AG08395 (cell line): ENCODE data around the gene CD300H.

Experiments used
- DNase-seq: peaks from one replicate; pipeline ENCODE4 v3.0.0; 2012; ENCODE audit warnings: mixed read lengths, low spot score

Gene CD300H

DNA sequence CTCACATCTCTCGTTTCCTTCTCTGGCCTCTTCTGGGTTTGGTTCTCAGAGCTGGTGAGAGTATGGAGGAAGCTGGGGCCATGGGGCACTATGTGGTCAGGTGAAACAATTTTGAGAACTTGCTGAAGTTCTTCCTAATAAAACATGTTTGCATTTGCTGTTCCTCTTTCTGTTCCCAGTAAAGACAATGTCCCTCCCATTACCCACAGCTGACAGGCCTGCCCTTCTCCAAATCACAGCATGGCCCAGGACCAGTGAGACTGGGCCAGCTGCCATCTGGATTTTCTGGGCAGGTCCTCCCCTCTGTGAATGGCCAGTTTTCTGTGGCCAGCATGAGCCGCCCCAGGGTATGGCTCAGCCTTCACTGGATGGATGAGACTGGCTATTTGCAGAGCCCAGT, at the start of gene CD300H:
Gene CD300H (minus strand): TSS at position 113 of the 400 bp plus-strand sequence.
- DNase-seq, result no peak

GRCh38 chr17:74616696-74617095, 49.4 kb upstream of the CD300H start:
- no peak for DNase-seq

DNA sequence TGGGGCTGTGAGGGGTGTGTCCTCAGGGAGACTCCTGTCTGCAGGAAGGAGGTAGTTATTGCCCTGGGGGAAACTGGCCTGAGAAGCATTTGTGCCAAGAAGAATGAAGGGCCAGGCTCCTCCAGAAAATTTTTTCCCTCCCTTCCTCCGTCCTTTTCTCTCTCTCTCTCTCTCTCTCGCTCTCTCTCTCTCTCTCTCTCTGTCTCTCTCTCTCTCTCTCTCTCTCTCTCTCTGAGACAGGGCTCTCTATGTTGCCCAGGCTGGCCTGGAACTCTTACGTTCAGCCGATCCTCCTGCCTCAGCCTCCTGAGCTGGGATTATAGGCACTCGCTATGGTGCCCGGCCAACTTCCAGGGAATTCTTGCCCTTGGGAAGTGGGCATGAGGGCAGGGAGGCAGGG, 44.7 kb upstream of the CD300H start:
- no peak for DNase-seq

DNA sequence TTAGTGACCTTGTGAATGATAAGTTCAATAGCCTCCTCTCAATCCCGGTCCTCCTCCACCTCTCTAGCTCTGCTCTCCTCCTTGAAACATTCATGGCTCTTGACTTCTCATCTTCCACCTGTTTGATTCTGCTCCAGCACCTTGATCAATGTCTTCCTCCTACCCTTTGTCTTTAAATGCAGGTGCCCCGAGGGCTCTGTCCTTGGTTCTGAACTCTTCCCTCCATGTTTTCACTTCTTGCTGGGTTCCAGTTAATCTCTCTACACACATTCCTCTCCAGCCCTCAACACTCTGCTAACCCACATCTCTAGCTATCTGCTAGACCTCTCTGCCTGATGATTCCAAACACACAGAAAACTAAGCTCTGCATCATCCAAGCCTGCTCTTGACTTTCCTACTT, 42.8 kb upstream of the CD300H start:
- no peak for DNase-seq

GRCh38 chr17:74608511-74608910, 41.2 kb upstream of the CD300H start:
- DNase-seq, result no peak

DNA sequence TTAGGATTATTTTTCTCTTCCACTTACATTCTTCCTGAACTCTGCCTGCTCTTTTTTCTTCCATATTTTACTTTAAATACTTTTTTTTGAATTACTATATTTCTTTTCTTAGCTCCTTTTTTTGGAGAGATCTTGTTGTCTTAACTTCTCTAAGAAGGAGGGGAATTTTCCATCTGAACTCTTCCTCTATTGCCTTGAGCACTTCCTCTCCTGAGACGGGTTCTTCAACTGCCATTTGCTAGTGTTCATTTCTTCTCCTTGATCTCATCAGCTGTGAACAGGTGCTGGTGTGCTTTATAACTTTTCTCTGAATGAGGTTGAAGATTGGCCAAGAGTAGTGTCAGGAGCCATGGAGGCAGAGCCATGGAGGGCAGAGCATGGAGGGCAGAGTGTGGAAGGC, 39.9 kb upstream of the CD300H start:
- no peak for DNase-seq

- DNase-seq, result no peak
Observed at GRCh38 chr17:74606050-74606449, 38.7 kb upstream of the CD300H start.

- DNase-seq, result peak; percentile 89
Observed at GRCh38 chr17:74605361-74605760, 38.1 kb upstream of the CD300H start.

DNA sequence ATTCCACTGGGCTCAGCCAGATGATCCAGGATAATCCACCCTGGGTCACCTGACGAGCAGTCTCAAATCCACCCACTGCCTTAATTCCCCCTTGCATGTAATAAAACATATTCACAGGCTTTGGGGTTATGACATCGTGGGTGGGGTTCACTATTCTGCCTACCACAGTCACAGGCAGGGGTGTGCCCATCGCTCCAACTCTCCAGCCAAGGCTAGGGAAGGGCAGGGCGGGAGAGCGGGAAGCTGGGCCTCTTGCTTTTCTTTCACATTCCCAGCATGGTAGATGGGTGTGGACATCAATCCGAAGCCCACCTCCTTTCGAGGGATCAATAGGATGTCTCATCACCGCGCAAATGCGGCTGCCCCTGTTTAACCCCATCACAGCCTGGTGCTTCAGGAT, 37.5 kb upstream of the CD300H start:
- no peak for DNase-seq

DNA sequence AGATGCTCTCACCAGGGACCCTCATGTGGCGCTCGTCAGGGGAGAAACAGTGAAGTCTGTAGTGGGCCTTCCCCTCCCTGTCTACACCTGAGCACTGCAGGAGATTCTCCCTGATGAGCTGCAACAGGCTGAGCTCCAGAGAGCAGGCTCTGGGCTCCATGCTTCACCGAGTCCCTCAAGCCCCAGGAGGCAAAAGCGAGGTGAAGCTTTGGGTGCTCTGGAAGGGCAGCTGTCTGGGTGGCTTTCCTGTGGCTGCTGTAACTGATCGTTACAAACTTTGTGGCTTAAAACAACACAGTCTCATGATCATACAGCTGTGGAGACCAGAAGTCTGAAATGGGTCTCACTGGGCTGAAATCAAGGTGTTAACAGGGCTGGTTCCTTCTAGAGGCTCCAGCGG, 36.9 kb upstream of the CD300H start:
- DNase-seq, result no peak

DNA sequence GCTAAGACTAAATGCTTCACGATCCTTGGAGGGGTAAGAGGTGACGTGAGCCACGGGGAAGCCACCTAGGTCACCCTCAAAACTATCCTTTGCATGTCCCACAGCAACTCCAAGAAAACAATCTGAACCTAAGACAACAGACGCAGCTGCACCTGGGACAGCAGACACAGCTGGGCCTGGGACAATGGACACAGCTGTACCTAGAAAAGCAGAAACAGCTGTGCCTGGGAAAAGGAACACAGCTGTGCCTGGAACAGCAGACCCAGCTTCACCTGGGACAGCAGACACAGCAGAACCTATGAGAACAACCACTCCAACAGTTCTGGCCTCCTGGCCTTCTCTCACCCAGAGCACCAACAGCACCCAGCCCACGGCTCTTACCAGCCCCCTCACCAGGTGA, 36.4 kb upstream of the CD300H start:
- DNase-seq, result no peak

DNA sequence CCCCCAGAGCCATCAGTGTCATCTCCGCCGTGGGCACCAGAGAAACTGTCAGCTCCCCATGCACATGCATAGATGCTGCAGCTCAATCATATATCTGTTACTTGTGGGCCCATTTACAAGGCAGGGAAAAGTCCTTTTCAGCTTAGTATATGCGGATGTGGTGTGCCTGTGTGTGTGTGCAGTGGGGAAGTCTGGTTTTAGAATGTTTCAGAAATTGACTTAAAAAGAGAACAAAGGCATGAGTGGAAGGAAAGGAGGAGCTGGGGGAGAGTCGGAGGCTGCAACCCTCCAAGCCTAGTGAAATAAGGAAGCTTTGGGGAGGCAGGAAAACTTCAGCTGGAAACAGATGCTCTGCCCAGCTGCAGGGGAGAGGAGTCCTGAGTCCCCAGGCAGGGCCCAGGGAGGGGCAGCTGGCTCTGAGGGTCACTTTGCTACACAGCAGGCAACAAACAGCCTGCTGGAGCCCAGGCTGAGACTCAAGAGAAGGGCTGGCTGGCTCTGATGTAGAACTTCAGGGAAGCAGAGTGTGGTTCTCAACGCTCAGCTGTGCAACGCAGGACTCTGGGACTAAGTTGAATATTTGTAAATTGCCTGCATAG, 35.8 kb upstream of the CD300H start:
- no peak for DNase-seq

GRCh38 chr17:74601944-74602572, 34.7 kb upstream of the CD300H start:
- peak; percentile 65 for DNase-seq

DNA sequence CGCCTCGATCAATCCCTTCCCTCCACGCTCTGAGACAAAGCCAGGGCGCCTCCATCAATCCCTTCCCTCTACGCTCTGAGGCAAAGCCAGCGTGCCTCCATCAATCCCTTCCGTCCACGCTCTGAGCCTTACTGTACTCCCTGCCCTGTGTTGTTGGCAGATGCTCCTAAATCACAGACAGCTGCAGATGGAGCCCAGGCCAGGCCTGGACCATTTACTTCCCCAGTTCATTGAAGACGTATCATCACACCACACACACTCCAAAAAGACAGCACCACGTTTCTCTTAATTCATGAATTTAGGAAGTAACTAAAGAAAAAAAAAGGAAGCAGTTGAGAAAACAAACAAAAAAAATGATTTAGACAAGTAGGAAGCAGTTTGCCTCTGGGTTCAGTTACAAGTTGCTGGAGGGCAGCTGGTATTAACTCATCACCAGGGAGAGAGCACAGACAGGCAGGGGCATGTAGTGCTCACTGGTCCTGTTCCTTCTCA, 32.2 kb upstream of the CD300H start:
- DNase-seq, result no peak

DNA sequence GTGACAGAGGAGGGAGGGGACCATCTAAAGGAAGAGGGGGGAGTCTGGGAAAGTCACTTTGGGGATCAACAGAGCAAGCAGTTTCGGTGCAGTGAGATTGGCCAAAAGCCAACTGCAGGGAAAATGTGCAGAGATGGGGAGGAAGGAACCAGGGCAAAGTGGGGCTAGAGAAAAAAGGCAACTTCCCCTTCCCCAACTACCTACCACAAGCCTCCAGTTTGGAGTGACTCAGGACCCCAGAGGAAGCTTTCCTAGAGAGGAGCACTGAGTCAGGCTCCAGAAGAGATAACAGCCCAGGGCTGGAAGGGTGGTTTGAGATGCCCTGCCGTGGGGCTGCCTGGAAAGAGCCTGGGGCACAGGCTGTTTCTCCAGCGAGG, 31.7 kb upstream of the CD300H start:
- DNase-seq, result no peak

- DNase-seq, result no peak
Observed at GRCh38 chr17:74598346-74599022, 31.2 kb upstream of the CD300H start.

DNA sequence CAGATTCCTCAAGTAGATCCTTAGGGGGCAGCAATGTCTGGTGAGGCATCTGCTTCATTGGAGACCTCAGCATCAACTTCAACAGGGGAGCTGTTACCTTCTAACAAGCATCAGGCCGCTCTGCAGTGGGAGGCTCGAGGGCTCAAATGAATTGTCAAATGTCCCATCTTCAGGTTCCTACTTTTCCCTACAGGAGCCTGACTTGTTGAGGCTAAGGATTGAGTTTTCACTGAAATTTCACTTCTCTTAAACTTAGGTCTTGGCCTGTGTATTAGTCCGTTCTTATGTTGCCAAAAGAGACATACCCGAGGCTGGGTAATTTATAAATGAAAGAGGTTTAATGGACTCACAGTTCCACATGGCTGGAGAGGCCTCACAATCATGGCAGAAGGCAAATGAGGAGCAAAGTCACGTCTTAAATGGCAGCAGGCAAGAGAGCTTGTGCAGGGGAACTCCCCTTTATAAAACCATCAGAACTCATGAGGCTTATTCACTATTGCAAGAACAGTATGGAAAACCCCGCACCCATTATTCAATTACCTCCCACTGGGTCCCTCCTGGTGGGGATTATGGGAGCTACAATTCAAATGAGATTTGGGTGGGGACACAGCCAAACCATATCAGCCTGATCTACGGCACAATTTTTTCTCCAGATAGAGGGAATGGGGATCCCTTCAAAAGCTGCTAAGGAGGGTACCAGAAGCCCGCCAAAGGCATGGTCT, 29.9 kb upstream of the CD300H start:
- no peak for DNase-seq

- DNase-seq, result no peak
Observed at GRCh38 chr17:74595037-74595750, 27.9 kb upstream of the CD300H start.

GRCh38 chr17:74592087-74592990, 25.0 kb upstream of the CD300H start, which contains the start of gene CD300LD:
CD300LD (minus strand) TSS chr17:74592283; CDS start chr17:74592202, 81 bp downstream.
- no peak for DNase-seq

- no peak for DNase-seq
Observed at GRCh38 chr17:74591503-74591902, 24.2 kb upstream of the CD300H start.

DNA sequence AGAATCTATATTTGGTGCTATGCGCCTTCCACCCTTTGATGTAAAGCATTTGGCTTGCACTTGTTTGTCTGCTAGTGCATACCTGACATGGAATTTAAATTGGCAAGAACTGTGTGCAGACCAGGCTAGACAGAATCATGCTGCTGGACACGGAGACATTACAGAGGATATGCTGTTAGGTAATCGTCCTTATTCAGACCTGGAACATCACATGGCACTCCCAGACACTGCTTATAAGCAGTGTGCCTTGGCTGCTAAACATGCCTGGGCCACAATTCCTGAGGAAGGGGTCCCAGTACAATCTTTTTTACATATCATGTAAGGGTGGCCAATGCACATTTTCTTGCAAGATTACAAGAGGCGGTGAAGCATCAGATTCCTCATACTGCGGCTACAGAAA, 18.4 kb upstream of the CD300H start:
- no peak for DNase-seq
